B cell (primary cell): ENCODE results near the gene SATB1.

ENCODE experiments used
- CTCF ChIP-seq: fragments of 200-600 bp; IDR thresholded peaks from one replicate; pipeline ENCODE4 v1.8.0; 2022; ENCODE audit warnings: antibody characterized with exemption, mild to moderate bottlenecking
- EZH2 ChIP-seq: IDR thresholded peaks from 2 replicates; pipeline ENCODE4 v1.6.1; 2012; ENCODE audit warnings: borderline replicate concordance, low read depth, mild to moderate bottlenecking, moderate library complexity, low read length; ENCODE audit not compliant: insufficient read depth, poor library complexity, severe bottlenecking

GRCh38 chr3:18343809-18344208 lies 81.3 kb downstream of the SATB1 start:
- TF ChIP-seq CTCF (no peak), EZH2 (no peak)
